ENCODE data around the gene SLC25A21.

SLC25A21 gene

GRCh38 chr14:36857136-36857535 is 315.3 kb downstream of the SLC25A21 start:
- DNase-seq, result no peak

- DNase-seq, result no peak
These were observed 316.1 kb downstream of the SLC25A21 start for GRCh38 chr14:36856095-36856878.

- no peak for DNase-seq
These were observed 317.0 kb downstream of the SLC25A21 start for GRCh38 chr14:36855396-36855795.

- no peak for DNase-seq
These were observed 319.3 kb downstream of the SLC25A21 start for GRCh38 chr14:36852981-36853691.

GRCh38 chr14:36848213-36848612 is 324.2 kb downstream of the SLC25A21 start:
- no peak for DNase-seq

GRCh38 chr14:36847366-36847765 is 325.0 kb downstream of the SLC25A21 start:
- DNase-seq, result no peak

- DNase-seq, result no peak
These were observed 326.9 kb downstream of the SLC25A21 start for GRCh38 chr14:36845356-36846012.

GRCh38 chr14:36844443-36845195 is 327.8 kb downstream of the SLC25A21 start:
- DNase-seq, result peak; percentile 18

- no peak for DNase-seq
These were observed 329.0 kb downstream of the SLC25A21 start for GRCh38 chr14:36843410-36843809.

GRCh38 chr14:36835128-36835527 is 337.3 kb downstream of the SLC25A21 start:
- DNase-seq, result peak; percentile 51

- DNase-seq, result no peak
These were observed 338.1 kb downstream of the SLC25A21 start for GRCh38 chr14:36834293-36834692.

GRCh38 chr14:36829547-36829946 is 342.9 kb downstream of the SLC25A21 start:
- DNase-seq, result no peak

- DNase-seq, result no peak
These were observed 344.5 kb downstream of the SLC25A21 start for GRCh38 chr14:36827861-36828260.

- no peak for DNase-seq
These were observed 345.8 kb downstream of the SLC25A21 start for GRCh38 chr14:36826614-36827013.

- DNase-seq, result no peak
These were observed 347.6 kb downstream of the SLC25A21 start for GRCh38 chr14:36824854-36825253.

GRCh38 chr14:36823651-36824050 is 348.8 kb downstream of the SLC25A21 start:
- DNase-seq, result no peak

GRCh38 chr14:36822685-36823084 is 349.7 kb downstream of the SLC25A21 start:
- no peak for DNase-seq

- DNase-seq, result no peak
These were observed 351.5 kb downstream of the SLC25A21 start for GRCh38 chr14:36820901-36821300.

- DNase-seq, result no peak
These were observed 352.2 kb downstream of the SLC25A21 start for GRCh38 chr14:36820111-36820709.

GRCh38 chr14:36818794-36819384 is 353.5 kb downstream of the SLC25A21 start:
- no peak for DNase-seq

- no peak for DNase-seq
These were observed 354.2 kb downstream of the SLC25A21 start for GRCh38 chr14:36818246-36818645.

All from eye (tissue), 1 donor.